Measurements from ENCODE around the gene ZNF239.

DNA sequence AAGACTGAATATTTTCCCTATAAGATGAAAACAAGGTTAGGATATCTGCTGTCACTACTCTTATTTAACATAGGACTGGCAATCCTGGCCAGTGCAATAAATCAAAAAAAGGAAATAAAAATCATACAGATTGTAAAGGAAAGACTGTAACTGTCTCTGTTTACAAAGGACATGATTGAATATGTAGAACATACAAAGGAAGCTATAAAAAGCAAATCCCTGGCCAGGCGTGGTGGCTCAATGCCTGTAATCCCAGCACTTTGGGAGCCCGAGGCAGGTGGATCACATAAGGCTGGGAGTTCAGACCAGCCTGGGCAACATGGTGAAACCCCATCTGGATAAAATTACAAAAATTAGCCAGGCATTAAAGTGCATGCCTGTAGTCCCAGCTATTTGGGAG is 47.6 kb upstream of the ZNF239 start:
- TF ChIP-seq, protein P1, sequence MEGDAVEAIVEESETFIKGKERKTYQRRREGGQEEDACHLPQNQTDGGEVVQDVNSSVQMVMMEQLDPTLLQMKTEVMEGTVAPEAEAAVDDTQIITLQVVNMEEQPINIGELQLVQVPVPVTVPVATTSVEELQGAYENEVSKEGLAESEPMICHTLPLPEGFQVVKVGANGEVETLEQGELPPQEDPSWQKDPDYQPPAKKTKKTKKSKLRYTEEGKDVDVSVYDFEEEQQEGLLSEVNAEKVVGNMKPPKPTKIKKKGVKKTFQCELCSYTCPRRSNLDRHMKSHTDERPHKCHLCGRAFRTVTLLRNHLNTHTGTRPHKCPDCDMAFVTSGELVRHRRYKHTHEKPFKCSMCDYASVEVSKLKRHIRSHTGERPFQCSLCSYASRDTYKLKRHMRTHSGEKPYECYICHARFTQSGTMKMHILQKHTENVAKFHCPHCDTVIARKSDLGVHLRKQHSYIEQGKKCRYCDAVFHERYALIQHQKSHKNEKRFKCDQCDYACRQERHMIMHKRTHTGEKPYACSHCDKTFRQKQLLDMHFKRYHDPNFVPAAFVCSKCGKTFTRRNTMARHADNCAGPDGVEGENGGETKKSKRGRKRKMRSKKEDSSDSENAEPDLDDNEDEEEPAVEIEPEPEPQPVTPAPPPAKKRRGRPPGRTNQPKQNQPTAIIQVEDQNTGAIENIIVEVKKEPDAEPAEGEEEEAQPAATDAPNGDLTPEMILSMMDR (IDR thresholded peaks at IDR 0.05), result no peak
- TF ChIP-seq POLR2A (IDR thresholded peaks at IDR 0.05), result no peak
